Inflammatory macrophage treated with lipopolysaccharide for 1 hour (primary cell): ENCODE data around the gene IFIT5.
A peak's percentile ranks its signal among the peaks of the same experiment; 100 is the strongest.
"Not testable (repeated sequence)": the region's sequence is repeated elsewhere in the genome, so short reads cannot be mapped to it uniquely, and the experiment has no call there.

Source experiments
- DNase-seq, 2 donors: peaks; one replicate each; pipeline ENCODE4 v3.0.0-alpha.2; 2020 to 2022

IFIT5 gene

DNA sequence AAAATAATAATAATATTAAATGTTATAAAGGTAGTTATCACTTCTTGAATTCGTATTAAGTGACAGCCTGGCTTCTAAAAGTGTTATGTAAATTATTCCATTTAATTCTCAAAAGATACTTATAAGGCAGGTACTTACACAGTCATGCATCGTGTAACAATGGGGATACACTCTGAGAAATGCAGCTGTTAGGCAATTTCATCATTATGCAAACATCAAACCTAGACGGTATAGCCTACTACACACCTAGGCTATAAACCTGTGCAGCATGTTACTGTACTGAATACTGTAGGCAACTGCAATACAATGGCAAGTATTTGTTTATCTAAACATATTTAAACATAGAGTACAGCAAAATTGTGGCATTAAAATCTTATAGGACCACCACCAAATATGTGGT lies 20.5 kb upstream of the IFIT5 start:
- no peak for DNase-seq

- DNase-seq: no peak
Measured at GRCh38 chr10:89395141-89395540, 19.2 kb upstream of the IFIT5 start.

DNA sequence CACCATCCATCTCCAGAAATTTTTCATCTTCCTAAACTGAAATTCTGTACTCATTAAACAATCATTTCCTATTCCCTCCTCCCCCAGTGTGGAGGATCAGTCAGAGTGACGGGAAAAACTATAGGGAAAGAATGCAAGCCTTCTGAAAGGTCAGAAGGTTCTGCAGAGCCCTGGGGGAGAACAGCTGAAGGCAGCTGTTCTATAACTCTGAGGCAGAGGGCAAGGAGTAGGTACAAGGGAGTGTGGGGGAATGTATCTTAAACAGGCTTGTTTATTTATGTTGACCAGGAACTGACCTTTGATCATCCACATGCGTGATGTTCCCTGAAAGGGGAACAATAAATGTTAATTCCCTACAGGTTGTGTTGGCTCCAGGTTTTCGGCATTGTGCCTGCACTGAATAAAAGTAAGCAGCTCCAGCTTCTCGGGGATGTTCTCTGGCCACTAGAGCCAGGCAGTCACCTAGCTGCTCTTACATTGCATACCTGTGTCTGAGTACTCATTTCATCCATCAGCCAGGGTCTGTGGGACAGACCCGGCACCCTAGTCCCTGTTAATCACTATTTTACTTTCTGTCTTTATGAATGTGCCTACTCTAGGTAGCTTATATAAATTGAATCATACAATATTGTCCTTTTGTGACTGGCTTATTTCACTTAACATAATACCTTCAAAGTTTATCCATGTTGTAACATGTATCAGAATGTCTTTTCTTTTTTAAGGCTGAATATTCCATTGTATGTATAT lies 16.2 kb upstream of the IFIT5 start:
- DNase-seq: no peak

DNA sequence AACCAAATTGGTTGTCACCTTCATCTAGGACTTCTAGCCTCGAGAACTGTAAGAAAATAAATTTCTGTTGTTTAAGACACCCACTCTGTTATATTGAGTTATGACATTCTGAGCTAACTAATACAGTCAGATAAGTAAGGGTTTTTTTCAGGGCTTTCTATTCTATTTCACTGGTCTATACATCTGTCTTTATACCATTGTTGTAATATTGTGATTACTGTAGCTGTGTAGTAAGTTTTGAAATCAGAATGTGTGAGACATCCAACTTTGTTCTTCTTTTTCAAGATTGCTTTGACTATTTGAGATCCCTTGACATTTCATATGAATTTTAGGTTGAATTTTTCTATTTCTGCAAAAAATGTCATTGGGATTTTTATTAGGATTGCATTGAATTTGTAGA lies 14.4 kb upstream of the IFIT5 start:
- peak; percentile 79 to 90 for DNase-seq

DNA sequence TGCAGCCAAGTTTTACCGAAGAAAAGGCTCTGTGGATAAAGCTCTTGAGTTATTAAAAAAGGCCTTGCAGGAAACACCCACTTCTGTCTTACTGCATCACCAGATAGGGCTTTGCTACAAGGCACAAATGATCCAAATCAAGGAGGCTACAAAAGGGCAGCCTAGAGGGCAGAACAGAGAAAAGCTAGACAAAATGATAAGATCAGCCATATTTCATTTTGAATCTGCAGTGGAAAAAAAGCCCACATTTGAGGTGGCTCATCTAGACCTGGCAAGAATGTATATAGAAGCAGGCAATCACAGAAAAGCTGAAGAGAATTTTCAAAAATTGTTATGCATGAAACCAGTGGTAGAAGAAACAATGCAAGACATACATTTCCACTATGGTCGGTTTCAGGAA lies 11.3 kb upstream of the IFIT5 start:
- DNase-seq: no peak

DNA sequence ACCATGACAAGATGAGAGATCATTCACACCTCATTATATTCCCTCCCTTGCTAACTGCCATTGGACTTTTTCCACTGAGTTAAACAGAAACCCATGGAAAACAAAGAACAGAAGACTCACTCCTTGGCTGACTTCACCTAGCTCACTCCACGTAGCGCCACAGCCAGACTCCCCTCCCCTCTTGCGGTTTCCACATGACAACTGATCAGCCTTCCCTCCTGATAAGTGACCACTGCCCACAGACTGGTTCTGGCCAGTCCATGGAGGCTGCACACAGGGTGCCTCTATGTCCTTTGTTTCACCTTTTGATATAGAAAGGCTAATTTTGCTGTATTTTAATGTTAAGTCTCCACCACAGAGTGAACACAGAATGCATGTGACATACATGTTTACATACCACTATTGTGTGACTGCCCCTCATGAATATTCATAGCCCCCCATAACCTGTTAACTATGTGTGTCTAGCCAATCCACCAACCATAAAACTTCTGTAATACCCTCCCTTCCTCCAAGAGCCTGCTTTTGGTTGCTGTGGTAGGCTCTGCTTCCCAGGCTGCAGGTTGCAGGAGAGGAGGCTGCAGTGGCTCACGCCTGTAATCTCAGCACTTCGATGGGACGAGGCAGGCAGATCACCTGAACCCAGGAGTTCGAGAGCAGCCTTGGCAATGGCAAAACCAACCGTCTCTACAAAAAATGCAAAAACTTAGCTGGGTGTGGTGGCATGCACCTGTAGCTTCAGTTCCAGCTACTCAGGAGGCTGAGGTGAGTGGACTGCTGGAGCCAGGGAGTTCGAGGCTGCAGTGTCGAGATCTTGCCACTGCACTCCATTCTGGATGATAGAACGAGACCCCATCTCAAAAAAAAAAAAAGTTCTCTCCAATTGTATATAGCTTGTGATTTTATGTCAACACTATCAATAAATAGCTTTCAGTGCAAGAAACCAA lies 10.0 kb upstream of the IFIT5 start:
- no peak for DNase-seq

DNA sequence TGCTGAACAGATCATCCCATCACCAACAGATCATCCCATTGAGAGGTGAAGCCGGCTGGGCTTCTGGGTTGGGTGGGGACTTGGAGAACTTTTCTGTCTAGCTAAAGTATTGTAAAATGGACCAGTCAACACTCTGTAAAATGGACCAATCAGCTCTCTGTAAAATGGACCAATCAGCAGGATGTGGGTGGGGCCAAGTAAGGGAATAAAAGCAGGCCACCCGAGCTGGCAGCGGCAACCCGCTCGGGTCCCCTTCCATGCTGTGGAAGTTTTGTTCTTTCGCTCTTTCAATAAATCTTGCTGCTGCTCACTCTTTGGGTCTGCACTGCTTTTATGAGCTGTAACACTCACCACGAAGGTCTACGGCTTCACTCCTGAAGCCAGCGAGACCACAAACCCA lies 8.2 kb upstream of the IFIT5 start:
- not testable (repeated sequence) for DNase-seq

DNA sequence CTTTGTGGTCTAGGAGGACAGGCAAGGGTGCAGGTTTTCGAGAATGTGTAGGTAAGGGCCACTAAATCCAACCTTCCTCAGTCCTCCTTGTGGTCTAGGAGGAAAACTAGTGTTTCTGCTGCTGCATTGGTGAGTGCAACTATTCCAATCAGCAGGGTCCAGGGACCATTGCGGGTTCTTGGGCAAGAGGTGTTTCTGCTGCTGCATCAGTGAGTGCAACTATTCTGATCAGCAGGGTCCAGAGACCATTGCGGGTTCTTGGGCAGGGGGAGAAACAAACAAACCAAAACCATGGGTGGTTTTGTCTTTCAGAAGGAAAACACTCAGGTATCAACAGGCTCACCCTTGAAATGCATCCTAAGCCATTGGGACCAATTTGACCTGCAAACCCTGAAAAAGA lies 6.6 kb upstream of the IFIT5 start:
- not testable (repeated sequence) for DNase-seq

- not testable (repeated sequence) for DNase-seq
Measured at GRCh38 chr10:89409282-89409681, 5.1 kb upstream of the IFIT5 start.

GRCh38 chr10:89410551-89410950 lies 3.8 kb upstream of the IFIT5 start:
- peak; percentile 75 to 80 for DNase-seq

DNA sequence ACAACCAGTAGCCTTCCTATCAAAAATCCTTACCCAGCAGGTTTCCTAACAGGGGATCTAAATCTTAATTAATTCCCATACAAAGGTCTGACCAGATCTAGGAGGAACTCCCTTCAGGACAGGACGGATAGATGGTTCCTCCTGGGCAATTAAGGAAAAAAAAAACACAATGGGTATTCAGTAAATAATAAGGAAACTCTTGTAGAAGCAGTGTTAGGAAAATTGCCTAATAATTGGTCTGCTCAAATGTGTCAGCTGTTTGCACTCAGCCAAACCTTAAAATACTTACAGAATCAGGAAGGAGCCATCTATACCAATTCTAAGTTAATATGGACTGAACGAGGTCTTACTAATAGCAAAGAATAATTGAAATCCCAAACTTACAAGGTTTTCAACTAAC lies 3.2 kb upstream of the IFIT5 start:
- DNase-seq: peak; percentile 43 to 44

- DNase-seq: not testable (repeated sequence)
Measured at GRCh38 chr10:89412276-89412675, 2.1 kb upstream of the IFIT5 start.

GRCh38 chr10:89413398-89413912 lies 913 bp upstream of the IFIT5 start:
- DNase-seq: no peak

- peak; percentile 25 to 61 for DNase-seq
Measured at GRCh38 chr10:89414879-89415821, 782 bp downstream of the IFIT5 start.

GRCh38 chr10:89416465-89416864 lies 2.1 kb downstream of the IFIT5 start:
- DNase-seq: no peak

DNA sequence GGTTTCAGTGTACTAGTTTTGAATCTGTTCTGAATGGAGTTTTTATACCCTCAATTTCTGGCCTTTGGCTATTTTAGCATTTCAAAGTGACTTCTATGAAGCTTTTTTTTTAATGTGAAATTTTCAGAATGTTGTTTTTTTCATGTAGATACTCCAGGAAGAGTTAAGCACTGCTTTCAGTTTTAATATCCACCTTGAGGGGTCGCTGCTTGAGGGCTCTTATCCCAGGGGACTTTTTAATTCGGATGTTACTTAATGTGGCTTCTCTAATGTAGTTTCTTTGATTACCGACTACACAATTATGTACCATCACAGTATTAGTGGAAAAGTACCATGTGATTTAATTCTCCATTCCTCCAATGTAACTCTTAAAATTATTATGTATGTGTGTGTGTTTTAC lies 5.2 kb downstream of the IFIT5 start:
- DNase-seq: peak in 1 of 2 donors; percentile 36

DNA sequence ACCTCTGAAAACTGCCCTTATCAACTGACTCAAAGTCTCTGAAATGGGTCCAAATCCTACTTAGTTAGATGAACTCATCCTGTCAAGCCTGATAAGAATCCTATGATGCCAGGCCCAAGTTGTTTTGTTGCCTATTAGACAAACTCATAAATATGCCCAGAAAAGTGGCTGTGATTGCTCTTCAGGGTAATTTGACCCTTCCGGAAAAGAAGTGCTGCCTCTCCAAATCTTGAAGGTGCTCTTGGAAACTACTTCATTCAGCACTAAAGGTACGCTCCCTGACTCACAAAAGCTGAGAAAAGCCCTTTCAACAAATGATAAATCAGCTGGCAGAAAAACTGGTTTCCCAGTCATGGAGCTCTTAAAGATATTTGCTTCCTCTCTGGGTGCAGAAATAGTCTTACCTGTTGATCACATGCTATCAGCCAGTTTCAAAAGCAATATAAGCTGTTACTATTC lies 6.7 kb downstream of the IFIT5 start:
- DNase-seq: no peak

- no peak for DNase-seq
Measured at GRCh38 chr10:89425000-89425399, 10.6 kb downstream of the IFIT5 start.

DNA sequence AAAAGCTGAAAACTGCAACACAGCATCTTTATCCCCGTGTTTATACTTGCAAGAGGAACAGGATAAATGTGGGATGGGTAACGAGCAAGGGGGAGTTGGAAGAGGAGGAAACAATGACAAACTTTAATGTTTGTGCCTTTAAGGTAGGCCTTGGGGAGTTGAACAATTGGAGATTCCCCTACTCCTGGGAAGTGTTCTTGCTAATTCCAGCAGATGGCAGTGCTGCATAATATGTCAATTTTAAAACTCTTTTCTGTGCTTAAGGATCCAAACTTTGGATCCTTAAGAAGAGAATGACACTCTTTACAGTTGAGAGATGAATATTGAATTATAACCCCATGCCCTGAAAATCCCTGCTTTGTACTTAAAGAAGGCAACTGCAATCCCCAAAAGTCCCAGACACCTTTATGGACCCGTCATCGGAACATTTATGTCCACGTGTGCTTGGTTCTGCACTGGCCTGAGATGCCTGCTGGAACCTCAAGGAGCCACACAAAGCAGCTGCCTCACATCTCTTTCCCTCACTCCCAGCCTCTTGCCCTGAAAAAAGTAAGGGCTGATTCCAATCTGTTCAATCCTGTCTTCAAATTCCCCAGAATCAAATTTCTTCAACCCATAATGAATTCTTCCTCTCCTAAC lies 12.0 kb downstream of the IFIT5 start:
- DNase-seq: peak; percentile 29 to 77

DNA sequence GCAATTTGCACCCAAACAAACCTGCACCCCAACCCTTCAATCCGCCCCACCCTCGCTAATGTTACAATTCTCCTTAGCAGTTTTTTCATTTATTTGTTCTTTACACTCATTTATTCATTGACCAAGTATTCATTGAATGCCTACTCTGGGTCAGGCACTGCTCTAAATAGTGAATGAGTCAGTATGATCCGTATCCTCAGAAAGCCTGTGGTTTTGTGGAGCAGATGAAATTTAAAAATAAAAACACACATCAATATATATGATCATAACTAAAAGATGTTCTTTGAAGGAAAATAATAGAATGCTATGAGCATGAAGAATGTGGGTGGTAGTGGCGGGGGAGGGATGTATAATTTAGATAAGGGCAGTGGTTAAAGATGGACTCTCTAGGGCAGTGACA lies 13.3 kb downstream of the IFIT5 start:
- DNase-seq: no peak

GRCh38 chr10:89428877-89429276 lies 14.5 kb downstream of the IFIT5 start:
- no peak for DNase-seq

- no peak for DNase-seq
Measured at GRCh38 chr10:89431977-89432376, 17.6 kb downstream of the IFIT5 start.
